ENCODE data around the gene NHLRC2.

The NHLRC2 gene

GRCh38 chr10:113924186-113924585, 69.7 kb downstream of the NHLRC2 start:
- Histone ChIP-seq H3K4me2 (ENCODE audit: low read depth, low read length) (no peak overlapping the region), H3K4me1 (ENCODE audit: low read length) (no peaks in the 10 kb centered on the region), H4K20me1 (ENCODE audit: insufficient read depth, low read length) (no peaks in the 10 kb centered on the region), H3F3A (ENCODE audit: insufficient read depth, low read length) (no peaks in the 10 kb centered on the region), H3K9me3 (replicated peaks; ENCODE audit: insufficient read depth, low read length) (no peaks in the 10 kb centered on the region), H3K36me3 (replicated peaks; ENCODE audit: insufficient read depth, low read length) (no peaks in the 10 kb centered on the region), H3K4me3 (ENCODE audit: low read length) (no peak overlapping the region), H3K27me3 (replicated peaks; ENCODE audit: insufficient read depth, low read length) (no peaks in the 10 kb centered on the region), H3K9ac (ENCODE audit: low read length) (no peak overlapping the region), H3K79me2 (ENCODE audit: low read length) (no peaks in the 10 kb centered on the region), H3K27ac (ENCODE audit: low read length) (no peak overlapping the region), H3K9me2 (replicated peaks; ENCODE audit: insufficient read depth, low read length) (no peaks in the 10 kb centered on the region), H2AFZ (ENCODE audit: low read length) (no peak overlapping the region)
- TF ChIP-seq EZH2 (optimal IDR thresholded peaks at IDR 0.05; ENCODE audit: low read depth, low read length) (no peak), EZH2phosphoT487 (IDR thresholded peaks at IDR 0.05; ENCODE audit: low read length) (no peak)
- TF ChIP-seq, protein P1, sequence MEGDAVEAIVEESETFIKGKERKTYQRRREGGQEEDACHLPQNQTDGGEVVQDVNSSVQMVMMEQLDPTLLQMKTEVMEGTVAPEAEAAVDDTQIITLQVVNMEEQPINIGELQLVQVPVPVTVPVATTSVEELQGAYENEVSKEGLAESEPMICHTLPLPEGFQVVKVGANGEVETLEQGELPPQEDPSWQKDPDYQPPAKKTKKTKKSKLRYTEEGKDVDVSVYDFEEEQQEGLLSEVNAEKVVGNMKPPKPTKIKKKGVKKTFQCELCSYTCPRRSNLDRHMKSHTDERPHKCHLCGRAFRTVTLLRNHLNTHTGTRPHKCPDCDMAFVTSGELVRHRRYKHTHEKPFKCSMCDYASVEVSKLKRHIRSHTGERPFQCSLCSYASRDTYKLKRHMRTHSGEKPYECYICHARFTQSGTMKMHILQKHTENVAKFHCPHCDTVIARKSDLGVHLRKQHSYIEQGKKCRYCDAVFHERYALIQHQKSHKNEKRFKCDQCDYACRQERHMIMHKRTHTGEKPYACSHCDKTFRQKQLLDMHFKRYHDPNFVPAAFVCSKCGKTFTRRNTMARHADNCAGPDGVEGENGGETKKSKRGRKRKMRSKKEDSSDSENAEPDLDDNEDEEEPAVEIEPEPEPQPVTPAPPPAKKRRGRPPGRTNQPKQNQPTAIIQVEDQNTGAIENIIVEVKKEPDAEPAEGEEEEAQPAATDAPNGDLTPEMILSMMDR (IDR thresholded peaks at IDR 0.05; ENCODE audit: low read length), result no peak
- DNase-seq, result no peak

DNA sequence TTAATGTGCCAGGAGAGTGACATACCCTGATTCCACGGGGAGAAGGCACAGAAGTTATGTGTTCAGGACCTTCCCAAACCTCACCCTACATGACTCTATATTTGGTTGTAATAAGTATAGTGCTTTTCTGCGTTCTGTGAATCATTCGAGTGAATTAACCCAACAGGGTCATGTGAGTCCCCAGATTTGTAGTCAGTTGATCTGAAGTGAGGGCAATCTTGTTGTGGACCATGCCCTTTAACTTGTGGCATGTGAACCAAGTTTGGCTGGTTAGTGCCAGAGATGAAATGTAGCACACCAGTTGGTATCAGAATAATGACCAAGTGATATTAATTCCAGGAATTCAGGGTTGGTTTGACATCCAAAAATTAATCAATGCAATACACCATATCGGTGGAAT, 70.2 kb downstream of the NHLRC2 start:
- DNase-seq, result no peak
- Histone ChIP-seq H3K27ac (ENCODE audit: low read length) (no peak overlapping the region), H3K4me3 (ENCODE audit: low read length) (no peak overlapping the region), H2AFZ (ENCODE audit: low read length) (no peak overlapping the region), H3K9me2 (replicated peaks; ENCODE audit: insufficient read depth, low read length) (no peaks in the 10 kb centered on the region), H3K4me2 (ENCODE audit: low read depth, low read length) (no peak overlapping the region), H3F3A (ENCODE audit: insufficient read depth, low read length) (no peaks in the 10 kb centered on the region), H3K36me3 (replicated peaks; ENCODE audit: insufficient read depth, low read length) (no peaks in the 10 kb centered on the region), H4K20me1 (ENCODE audit: insufficient read depth, low read length) (no peaks in the 10 kb centered on the region), H3K9me3 (replicated peaks; ENCODE audit: insufficient read depth, low read length) (no peaks in the 10 kb centered on the region), H3K79me2 (ENCODE audit: low read length) (no peaks in the 10 kb centered on the region), H3K9ac (ENCODE audit: low read length) (no peak overlapping the region), H3K27me3 (replicated peaks; ENCODE audit: insufficient read depth, low read length) (no peaks in the 10 kb centered on the region), H3K4me1 (ENCODE audit: low read length) (no peaks in the 10 kb centered on the region)
- no peak for TF ChIP-seq EZH2 (optimal IDR thresholded peaks at IDR 0.05; ENCODE audit: low read depth, low read length)
- TF ChIP-seq, protein P1 (IDR thresholded peaks at IDR 0.05; ENCODE audit: low read length), result no peak
- TF ChIP-seq EZH2phosphoT487 (IDR thresholded peaks at IDR 0.05; ENCODE audit: low read length), result no peak

DNA sequence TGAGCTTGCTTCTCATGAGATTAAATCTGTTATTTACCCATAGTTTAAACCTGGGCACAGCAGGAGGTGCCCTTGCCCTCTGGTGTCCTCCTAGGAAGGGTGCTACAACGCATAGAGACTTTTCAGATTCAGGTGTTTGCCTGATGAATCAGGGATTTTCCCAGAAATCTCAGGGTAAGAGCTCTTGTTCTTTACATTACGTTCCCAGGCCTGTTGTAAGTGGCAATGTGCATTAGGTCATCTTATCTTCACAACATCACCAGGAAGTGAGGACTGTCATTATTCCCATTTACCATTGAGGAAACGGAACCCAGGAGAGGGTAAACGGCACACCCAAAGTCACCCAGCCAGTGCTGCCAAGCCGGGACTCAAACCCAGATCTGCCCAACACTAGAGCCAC, 73.0 kb downstream of the NHLRC2 start:
- Histone ChIP-seq H3K79me2 (ENCODE audit: low read length) (no peaks in the 10 kb centered on the region), H3K27ac (ENCODE audit: low read length) (no peak overlapping the region)

More for the DNA sequence above, 73.0 kb downstream of the NHLRC2 start:
- TF ChIP-seq EZH2phosphoT487 (IDR thresholded peaks at IDR 0.05; ENCODE audit: low read length) (no peak), EZH2 (optimal IDR thresholded peaks at IDR 0.05; ENCODE audit: low read depth, low read length) (no peak)
- TF ChIP-seq, protein P1 (IDR thresholded peaks at IDR 0.05; ENCODE audit: low read length), result no peak
- no peak overlapping the region for H3K4me3 ChIP-seq (ENCODE audit: low read length)
- H3K9me3 ChIP-seq (replicated peaks; ENCODE audit: insufficient read depth, low read length), result no peaks in the 10 kb centered on the region
- H2AFZ ChIP-seq (ENCODE audit: low read length), result no peak overlapping the region
- no peaks in the 10 kb centered on the region for H3K27me3 ChIP-seq (replicated peaks; ENCODE audit: insufficient read depth, low read length)
- no peaks in the 10 kb centered on the region for H3K4me1 ChIP-seq (ENCODE audit: low read length)
- no peak overlapping the region for H3K4me2 ChIP-seq (ENCODE audit: low read depth, low read length)
- no peaks in the 10 kb centered on the region for H3K9me2 ChIP-seq (replicated peaks; ENCODE audit: insufficient read depth, low read length)
- H4K20me1 ChIP-seq (ENCODE audit: insufficient read depth, low read length), result no peaks in the 10 kb centered on the region
- H3F3A ChIP-seq (ENCODE audit: insufficient read depth, low read length), result no peaks in the 10 kb centered on the region
- no peaks in the 10 kb centered on the region for H3K36me3 ChIP-seq (replicated peaks; ENCODE audit: insufficient read depth, low read length)
- DNase-seq, result no peak
- H3K9ac ChIP-seq (ENCODE audit: low read length), result no peak overlapping the region

Data from MM.1S (cell line).